HepG2 (cell line): Measurements from ENCODE around the gene MRPL37. TPM values are rescaled to one million over a fixed set of nuclear protein-coding genes. Genes with fewer than 3 reads are reported as not detected.

ENCODE experiments used
- ATAC-seq: fragments of 200-7000 bp; cut with Tn5 transposase; 3 replicates; pipeline ENCODE4 v1.9.1; 2020; ENCODE audit warnings: mild to moderate bottlenecking, moderate library complexity
- BruUV-seq: library from RNA; stranded (reverse); fragments of 400-500 nt; replicated peaks from 2 replicates; lab custom pipeline; 2021; lab: Mats Ljungman, UMichigan
- CTCF ChIA-PET: fragments of 300-600 bp; formaldehyde crosslinking; extraction: SDS; loops from one replicate; lab custom pipeline; 2021; ENCODE audit warnings: low total read pairs, inconsistent platforms, low intra/inter-chr PET ratio; lab: Yijun Ruan, JAX
- POLR2A ChIA-PET: fragments of 350-600 bp; sonication (Branson Sonifier 250); formaldehyde crosslinking; loops from one replicate; lab custom pipeline; 2020; ENCODE audit warnings: antibody characterized with exemption, inconsistent platforms; lab: Yijun Ruan, JAX
- DNase-seq: peaks from one replicate; pipeline ENCODE4 v3.0.0-alpha.2; 2015; ENCODE audit warnings: low spot score
- FAIRE-seq: peaks from 3 replicates; lab custom pipeline; 2011; peaks lifted over from hg19 to GRCh38; lab: Jason Lieb, UNC
- H2AFZ ChIP-seq: one replicate; pipeline ENCODE4 v1.6.1; 2011; ENCODE audit warnings: low read length, inconsistent platforms
- H3K27ac ChIP-seq: fragments of 300-600 bp; 3 replicates; pipeline ENCODE4 v1.8.0; 2011; ENCODE audit warnings: mixed run types, mild to moderate bottlenecking, mixed read lengths, low read length, inconsistent platforms; ENCODE audit not compliant: insufficient read depth; ENCODE audit errors: extremely low read length
- H3K27me3 ChIP-seq, 2 experiments: fragments of 200-600 bp in 1 of 2; 2 replicates in 1 of 2; 3 replicates in 1 of 2; pipeline versions ENCODE4 v1.6.0 to v1.8.0; 2011; ENCODE audit warnings: low read length in 2 of 2, mild to moderate bottlenecking in 2 of 2, moderate library complexity in 2 of 2, inconsistent platforms in 1 of 2; ENCODE audit not compliant: insufficient read depth in 2 of 2, control insufficient read depth in 1 of 2
- H3K36me3 ChIP-seq, 2 experiments: fragments of 200-600 bp in 1 of 2; replicated peaks in 1 of 2; 2 replicates in 1 of 2; 3 replicates in 1 of 2; pipeline versions ENCODE4 v1.5.1 to v1.8.0; 2011; ENCODE audit warnings: low read length in 2 of 2, inconsistent platforms in 1 of 2; ENCODE audit not compliant: insufficient read depth in 2 of 2, control insufficient read depth in 1 of 2
- H3K4me1 ChIP-seq: 2 replicates; pipeline ENCODE4 v1.5.1; 2012; ENCODE audit warnings: low read length, inconsistent platforms; ENCODE audit not compliant: insufficient read depth
- H3K4me2 ChIP-seq: 2 replicates; pipeline ENCODE4 v1.6.0; 2011; ENCODE audit warnings: low read depth, low read length, inconsistent platforms
- H3K4me3 ChIP-seq, 3 experiments: fragments of 200-600 bp in 1 of 3; sonication (generic), shearing (Covaris generic) in 1 of 3; replicated peaks in 1 of 3; 2 replicates each; pipeline ENCODE4 v1.5.1; 2011 to 2016; ENCODE audit warnings: low read length in 3 of 3, inconsistent platforms in 2 of 3, low read depth in 2 of 3, mild to moderate bottlenecking in 2 of 3, control low read depth in 1 of 3, mixed read lengths in 1 of 3; ENCODE audit not compliant: insufficient read depth in 1 of 3
- H3K79me2 ChIP-seq: one replicate; pipeline ENCODE4 v1.6.1; 2011; ENCODE audit warnings: low read length, inconsistent platforms; ENCODE audit not compliant: insufficient read depth
- H3K9ac ChIP-seq: 2 replicates; pipeline ENCODE4 v1.6.0; 2011; ENCODE audit warnings: mild to moderate bottlenecking, low read depth, low read length, inconsistent platforms; ENCODE audit not compliant: insufficient read depth
- H3K9me3 ChIP-seq: 2 replicates; pipeline ENCODE4 v1.5.1; 2012; ENCODE audit warnings: mild to moderate bottlenecking, low read length
- H4K20me1 ChIP-seq: 2 replicates; pipeline ENCODE4 v1.6.0; 2011; ENCODE audit warnings: inconsistent platforms, mild to moderate bottlenecking, low read length, moderate library complexity; ENCODE audit not compliant: insufficient read depth
- HDAC1 ChIP-seq: sonication (generic); formaldehyde crosslinking; IDR thresholded peaks from 2 replicates; pipeline ENCODE4 v1.5.1; 2020; ENCODE audit warnings: mild to moderate bottlenecking, missing genetic modification reagents
- NCOR1 ChIP-seq: fragments of 200-600 bp; sonication (generic); IDR thresholded peaks from 2 replicates; pipeline ENCODE4 v1.7.0; 2017; ENCODE audit warnings: antibody characterized with exemption, low read length, borderline replicate concordance
- PCBP2 ChIP-seq: fragments of 200-400 bp; formaldehyde crosslinking; optimal IDR thresholded peaks from 2 replicates; pipeline ENCODE3; 2018; ENCODE audit warnings: low read length, low read depth; ENCODE audit not compliant: poor library complexity, severe bottlenecking
- POLR2G ChIP-seq: fragments of 200-400 bp; formaldehyde crosslinking; IDR thresholded peaks from 2 replicates; pipeline ENCODE4 v1.6.1; 2018; ENCODE audit warnings: mild to moderate bottlenecking, low read depth, low read length, moderate library complexity
- WGBS: methylation state at CpG from one replicate; pipeline ENCODE4 v1.1.6; 2017; ENCODE audit warnings: low lambda C conversion rate; 5-methylcytosine and 5-hydroxymethylcytosine counted together
- in situ Hi-C: cut with HindIII; loops from 2 replicates; pipeline ENCODE4 v1.10.0; 2017; ENCODE audit warnings: low pct_unique_long_range_greater_than_20kb; ENCODE audit not compliant: extremely low pct_ligation_motif_present
- intact Hi-C: fragments of 100-400 bp; cut with micrococcal nuclease; formaldehyde crosslinking; loops from one replicate; pipeline ENCODE4 v1.10.0; 2022; ENCODE audit not compliant: unreplicated experiment
- polyA plus RNA-seq, 8 experiments: library from polyadenylated mRNA; depleted of rRNA in 3 of 8; stranded (reverse) in 7 of 8; unstranded in 1 of 8; fragments of >200 nt; fragmentation: Illumina TruSeq in 4 of 8; extraction: Trizol in 4 of 8; gene quantifications; 2 replicates each; pipeline versions ENCODE4 v1.2.1 to v1.2.3, GENCODE V29; 2011 to 2016; ENCODE audit warnings: low read depth in 4 of 8, missing spikeins in 1 of 8, mixed read lengths in 1 of 8; ENCODE audit not compliant: insufficient read depth in 1 of 8
- total RNA-seq, 5 experiments: library from RNA; depleted of rRNA; stranded (reverse); fragments of >200 nt; fragmentation: Illumina TruSeq; extraction: Trizol; gene quantifications; 2 replicates each; pipeline ENCODE4 v1.2.3, GENCODE V29; 2016; ENCODE audit warnings: low read depth in 1 of 5
- TF ChIP-seq, protein P1 (sequence below): sonication (generic); formaldehyde crosslinking; IDR thresholded peaks from 2 replicates; pipeline ENCODE4 v1.8.0; 2022; ENCODE audit warnings: mild to moderate bottlenecking, missing genetic modification reagents, borderline replicate concordance
- TF ChIP-seq, protein P2 (sequence below): sonication (generic); formaldehyde crosslinking; conservative IDR thresholded peaks from 2 replicates; pipeline ENCODE4 v1.4.0; 2020; ENCODE audit warnings: mild to moderate bottlenecking, missing genetic modification reagents, moderate library complexity
- TF ChIP-seq, protein P3 (sequence below): sonication (generic); formaldehyde crosslinking; conservative IDR thresholded peaks from 2 replicates; pipeline ENCODE4 v1.4.0; 2020; ENCODE audit warnings: missing genetic modification reagents

The MRPL37 gene
- total and polyA plus RNA-seq, 2 of the 13 experiments (the other 11 are each of a cell fraction or from before 2014, with no cell fraction given) = 31.7 to 127 TPM

DNA sequence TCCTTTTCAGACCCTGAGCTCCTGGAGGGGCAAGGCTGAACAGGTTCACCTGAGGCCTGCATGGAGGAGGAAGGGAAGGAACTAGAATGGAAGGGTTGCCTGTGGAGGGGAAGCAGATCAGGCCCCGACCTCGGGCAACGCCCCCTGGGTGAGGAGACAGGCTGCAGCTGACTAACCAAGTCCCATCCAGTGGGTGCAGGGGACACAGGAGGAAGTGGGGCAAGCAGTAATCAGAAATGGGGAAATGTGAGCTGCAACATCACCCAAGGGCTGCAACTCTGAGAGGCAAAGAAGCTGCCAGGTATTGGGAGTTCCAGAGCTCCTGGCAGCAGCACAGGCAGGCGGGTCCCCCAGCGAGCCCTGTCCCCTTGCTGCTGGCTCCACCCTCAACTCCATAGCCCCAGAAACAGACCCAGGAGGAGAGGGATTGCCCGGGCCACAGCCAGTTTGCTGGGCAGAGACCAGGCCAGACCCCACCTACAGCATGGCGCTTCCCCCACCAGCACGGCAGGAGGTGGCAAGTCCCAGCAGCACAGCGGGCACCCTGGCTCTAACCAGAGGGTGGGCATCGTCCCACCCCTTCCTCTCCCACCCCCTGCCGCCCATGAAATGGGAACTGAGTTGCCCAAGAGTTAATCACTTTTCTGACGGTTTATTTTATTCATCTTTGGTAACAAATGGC is 38.5 kb downstream of the MRPL37 start (continued):
- TF ChIP-seq, protein P1, sequence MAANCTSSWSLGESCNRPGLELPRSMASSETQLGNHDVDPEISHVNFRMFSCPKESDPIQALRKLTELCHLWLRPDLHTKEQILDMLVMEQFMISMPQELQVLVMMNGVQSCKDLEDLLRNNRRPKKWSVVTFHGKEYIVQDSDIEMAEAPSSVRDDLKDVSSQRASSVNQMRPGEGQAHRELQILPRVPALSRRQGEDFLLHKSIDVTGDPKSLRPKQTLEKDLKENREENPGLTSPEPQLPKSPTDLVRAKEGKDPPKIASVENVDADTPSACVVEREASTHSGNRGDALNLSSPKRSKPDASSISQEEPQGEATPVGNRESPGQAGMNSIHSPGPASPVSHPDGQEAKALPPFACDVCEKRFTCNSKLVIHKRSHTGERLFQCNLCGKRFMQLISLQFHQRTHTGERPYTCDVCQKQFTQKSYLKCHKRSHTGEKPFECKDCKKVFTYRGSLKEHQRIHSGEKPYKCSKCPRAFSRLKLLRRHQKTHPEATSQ = no peak
- TF ChIP-seq PCBP2 = no peak
- no peak for TF ChIP-seq POLR2G
- TF ChIP-seq, protein P2, sequence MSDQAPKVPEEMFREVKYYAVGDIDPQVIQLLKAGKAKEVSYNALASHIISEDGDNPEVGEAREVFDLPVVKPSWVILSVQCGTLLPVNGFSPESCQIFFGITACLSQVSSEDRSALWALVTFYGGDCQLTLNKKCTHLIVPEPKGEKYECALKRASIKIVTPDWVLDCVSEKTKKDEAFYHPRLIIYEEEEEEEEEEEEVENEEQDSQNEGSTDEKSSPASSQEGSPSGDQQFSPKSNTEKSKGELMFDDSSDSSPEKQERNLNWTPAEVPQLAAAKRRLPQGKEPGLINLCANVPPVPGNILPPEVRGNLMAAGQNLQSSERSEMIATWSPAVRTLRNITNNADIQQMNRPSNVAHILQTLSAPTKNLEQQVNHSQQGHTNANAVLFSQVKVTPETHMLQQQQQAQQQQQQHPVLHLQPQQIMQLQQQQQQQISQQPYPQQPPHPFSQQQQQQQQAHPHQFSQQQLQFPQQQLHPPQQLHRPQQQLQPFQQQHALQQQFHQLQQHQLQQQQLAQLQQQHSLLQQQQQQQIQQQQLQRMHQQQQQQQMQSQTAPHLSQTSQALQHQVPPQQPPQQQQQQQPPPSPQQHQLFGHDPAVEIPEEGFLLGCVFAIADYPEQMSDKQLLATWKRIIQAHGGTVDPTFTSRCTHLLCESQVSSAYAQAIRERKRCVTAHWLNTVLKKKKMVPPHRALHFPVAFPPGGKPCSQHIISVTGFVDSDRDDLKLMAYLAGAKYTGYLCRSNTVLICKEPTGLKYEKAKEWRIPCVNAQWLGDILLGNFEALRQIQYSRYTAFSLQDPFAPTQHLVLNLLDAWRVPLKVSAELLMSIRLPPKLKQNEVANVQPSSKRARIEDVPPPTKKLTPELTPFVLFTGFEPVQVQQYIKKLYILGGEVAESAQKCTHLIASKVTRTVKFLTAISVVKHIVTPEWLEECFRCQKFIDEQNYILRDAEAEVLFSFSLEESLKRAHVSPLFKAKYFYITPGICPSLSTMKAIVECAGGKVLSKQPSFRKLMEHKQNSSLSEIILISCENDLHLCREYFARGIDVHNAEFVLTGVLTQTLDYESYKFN = no peak
- TF ChIP-seq HDAC1 (CRISPR knock-in tag) = no peak

DNA sequence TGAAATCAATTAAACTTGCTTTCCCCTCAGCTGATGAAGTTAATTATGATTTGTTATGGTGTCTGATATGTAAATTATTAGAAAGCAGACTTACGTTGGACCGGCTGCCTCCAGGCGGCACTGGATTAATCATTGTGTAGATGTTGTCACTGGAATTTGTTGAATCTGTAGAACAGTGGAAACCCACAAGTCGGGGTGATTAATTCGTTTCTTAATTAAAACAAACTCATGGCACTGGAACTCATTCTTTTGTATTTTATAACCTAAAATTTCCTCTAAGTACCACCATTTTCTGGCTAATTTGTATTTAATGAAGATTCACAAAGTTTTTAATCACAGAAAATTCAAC is 39.0 kb downstream of the MRPL37 start:
- ChIA-PET CTCF (no interaction called here), POLR2A (no interaction called here)
- no peaks in the 10 kb centered on the region for H3K79me2 ChIP-seq
- no peaks in the 10 kb centered on the region for H4K20me1 ChIP-seq
- ATAC-seq = no peak
- H3K9ac ChIP-seq = no peak overlapping the region
- in situ Hi-C loops (no loop called here), intact Hi-C loops (no loop called here)
- no peak overlapping the region for H3K27ac ChIP-seq
- no TSS peak for BruUV-seq
- no peak overlapping the region for H2AFZ ChIP-seq
- no peaks in the 10 kb centered on the region for H3K9me3 ChIP-seq
- WGBS = over 99% methylated on average over 5 of the region's 5 CpGs
- H3K4me2 ChIP-seq = no peak overlapping the region
- DNase-seq = no peak
- H3K4me3 ChIP-seq = no peak overlapping the region
- H3K27me3 ChIP-seq = no peaks in the 10 kb centered on the region
- H3K36me3 ChIP-seq = peaks cover 15 to 22% of the 10 kb centered on the region in 2 experiments; a peak in 4 of 5 replicates
- H3K4me1 ChIP-seq = peaks cover 12% of the 10 kb centered on the region
- FAIRE-seq = no peak
- TF ChIP-seq, protein P3, sequence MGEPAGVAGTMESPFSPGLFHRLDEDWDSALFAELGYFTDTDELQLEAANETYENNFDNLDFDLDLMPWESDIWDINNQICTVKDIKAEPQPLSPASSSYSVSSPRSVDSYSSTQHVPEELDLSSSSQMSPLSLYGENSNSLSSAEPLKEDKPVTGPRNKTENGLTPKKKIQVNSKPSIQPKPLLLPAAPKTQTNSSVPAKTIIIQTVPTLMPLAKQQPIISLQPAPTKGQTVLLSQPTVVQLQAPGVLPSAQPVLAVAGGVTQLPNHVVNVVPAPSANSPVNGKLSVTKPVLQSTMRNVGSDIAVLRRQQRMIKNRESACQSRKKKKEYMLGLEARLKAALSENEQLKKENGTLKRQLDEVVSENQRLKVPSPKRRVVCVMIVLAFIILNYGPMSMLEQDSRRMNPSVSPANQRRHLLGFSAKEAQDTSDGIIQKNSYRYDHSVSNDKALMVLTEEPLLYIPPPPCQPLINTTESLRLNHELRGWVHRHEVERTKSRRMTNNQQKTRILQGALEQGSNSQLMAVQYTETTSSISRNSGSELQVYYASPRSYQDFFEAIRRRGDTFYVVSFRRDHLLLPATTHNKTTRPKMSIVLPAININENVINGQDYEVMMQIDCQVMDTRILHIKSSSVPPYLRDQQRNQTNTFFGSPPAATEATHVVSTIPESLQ = no peak
- TF ChIP-seq NCOR1 = no peak
